ENCODE results near the gene SYNDIG1. TPM values are rescaled to one million over a fixed set of nuclear protein-coding genes. Genes with fewer than 3 reads are reported as not detected.

The SYNDIG1 gene
- total and polyA plus RNA-seq, 2 experiments from 2014 or later, result 1.7 to 2.4 TPM

DNA sequence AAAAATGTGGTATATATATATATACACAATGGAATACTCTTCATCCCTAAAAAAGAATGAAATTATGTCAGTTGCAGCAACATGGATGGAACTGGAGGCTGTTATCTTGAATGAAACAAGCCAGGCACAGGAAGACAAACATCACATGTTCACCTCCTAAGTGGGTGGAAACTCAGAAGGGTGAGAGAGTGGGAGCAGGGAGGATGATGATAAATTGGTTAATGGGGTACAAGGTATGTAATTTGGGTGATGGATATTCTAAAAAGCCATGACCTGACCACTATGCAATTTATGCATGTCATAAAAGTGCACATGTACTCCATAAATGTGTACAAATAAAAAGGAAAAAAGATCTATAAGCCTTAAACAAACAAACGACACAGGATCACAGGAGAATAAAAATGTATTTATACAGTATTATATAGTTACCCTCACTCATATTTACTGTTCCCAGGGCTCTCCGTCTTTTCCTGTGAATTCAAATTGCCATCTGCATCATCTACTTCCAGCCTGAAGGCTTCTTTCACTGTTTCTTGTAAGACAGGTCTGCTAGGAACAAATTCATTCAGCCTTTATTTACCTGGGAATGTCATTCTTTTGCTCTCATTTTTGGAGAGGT, 89.8 kb downstream of the SYNDIG1 start:
- TF ChIP-seq, protein P1, sequence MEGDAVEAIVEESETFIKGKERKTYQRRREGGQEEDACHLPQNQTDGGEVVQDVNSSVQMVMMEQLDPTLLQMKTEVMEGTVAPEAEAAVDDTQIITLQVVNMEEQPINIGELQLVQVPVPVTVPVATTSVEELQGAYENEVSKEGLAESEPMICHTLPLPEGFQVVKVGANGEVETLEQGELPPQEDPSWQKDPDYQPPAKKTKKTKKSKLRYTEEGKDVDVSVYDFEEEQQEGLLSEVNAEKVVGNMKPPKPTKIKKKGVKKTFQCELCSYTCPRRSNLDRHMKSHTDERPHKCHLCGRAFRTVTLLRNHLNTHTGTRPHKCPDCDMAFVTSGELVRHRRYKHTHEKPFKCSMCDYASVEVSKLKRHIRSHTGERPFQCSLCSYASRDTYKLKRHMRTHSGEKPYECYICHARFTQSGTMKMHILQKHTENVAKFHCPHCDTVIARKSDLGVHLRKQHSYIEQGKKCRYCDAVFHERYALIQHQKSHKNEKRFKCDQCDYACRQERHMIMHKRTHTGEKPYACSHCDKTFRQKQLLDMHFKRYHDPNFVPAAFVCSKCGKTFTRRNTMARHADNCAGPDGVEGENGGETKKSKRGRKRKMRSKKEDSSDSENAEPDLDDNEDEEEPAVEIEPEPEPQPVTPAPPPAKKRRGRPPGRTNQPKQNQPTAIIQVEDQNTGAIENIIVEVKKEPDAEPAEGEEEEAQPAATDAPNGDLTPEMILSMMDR (IDR thresholded peaks at IDR 0.05; ENCODE audit: low read depth, low read length), result no peak
- H3K27me3 ChIP-seq, result no peaks in the 10 kb centered on the region
- no peak for DNase-seq (ENCODE audit: low read depth in 1 of 2, low spot score in 1 of 2)
- no peaks in the 10 kb centered on the region for H3K4me1 ChIP-seq (ENCODE audit: low read depth)
- H3K4me3 ChIP-seq, result no peak overlapping the region
- H3K9me3 ChIP-seq (ENCODE audit: low read depth), result no peaks in the 10 kb centered on the region
- no peaks in the 10 kb centered on the region for H3K36me3 ChIP-seq
- no peak overlapping the region for H3K27ac ChIP-seq

DNA sequence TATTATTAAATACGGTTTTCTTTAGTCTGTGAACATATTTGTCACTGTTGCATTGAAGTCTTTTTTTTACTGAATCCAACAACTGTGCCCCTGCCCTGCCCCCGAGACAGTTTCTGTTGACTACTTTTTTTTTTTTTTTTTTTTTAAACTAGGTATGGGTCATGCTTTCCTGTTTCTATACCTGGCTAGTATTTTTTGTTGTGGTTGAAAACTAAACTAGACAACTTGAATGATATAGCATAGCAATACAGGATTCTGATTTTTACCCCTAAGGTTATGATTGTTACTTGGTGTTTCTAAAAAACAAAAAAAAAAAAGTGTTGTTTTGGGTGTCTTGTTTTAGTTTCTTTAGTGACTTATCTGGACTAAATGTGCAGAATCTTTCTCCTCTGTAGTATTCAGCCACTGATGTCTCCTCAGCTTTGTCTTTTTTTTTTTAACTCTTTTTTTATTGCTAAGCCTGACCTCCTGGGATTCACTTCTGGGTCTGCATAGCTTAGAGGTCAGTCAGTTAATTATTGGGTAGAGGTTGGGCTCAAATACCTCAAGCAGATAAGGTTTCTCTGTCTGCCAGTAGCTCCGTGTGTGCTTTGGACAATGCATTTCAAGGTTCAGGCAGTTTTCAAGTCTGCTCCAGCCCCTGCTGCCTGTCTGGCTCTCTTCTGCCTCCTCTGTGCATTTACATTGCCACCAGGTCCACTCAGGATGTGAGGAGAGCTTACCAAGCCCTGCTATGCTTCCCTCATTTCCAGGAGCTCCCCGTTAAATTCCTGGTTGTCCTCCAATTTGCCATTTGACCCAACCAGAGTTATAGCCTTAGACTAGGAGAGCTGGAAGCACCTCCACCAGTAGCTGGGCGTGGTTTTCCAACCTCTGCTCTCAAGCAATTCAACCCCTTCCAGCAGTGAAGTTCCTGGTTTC, 91.4 kb downstream of the SYNDIG1 start:
- no peaks in the 10 kb centered on the region for H3K9me3 ChIP-seq (ENCODE audit: low read depth)
- TF ChIP-seq, protein P1 (IDR thresholded peaks at IDR 0.05; ENCODE audit: low read depth, low read length), result no peak
- no peaks in the 10 kb centered on the region for H3K4me1 ChIP-seq (ENCODE audit: low read depth)
- no peak for DNase-seq (ENCODE audit: low read depth in 1 of 2, low spot score in 1 of 2)
- no peaks in the 10 kb centered on the region for H3K36me3 ChIP-seq
- no peak overlapping the region for H3K4me3 ChIP-seq
- no peaks in the 10 kb centered on the region for H3K27me3 ChIP-seq
- H3K27ac ChIP-seq, result no peak overlapping the region

DNA sequence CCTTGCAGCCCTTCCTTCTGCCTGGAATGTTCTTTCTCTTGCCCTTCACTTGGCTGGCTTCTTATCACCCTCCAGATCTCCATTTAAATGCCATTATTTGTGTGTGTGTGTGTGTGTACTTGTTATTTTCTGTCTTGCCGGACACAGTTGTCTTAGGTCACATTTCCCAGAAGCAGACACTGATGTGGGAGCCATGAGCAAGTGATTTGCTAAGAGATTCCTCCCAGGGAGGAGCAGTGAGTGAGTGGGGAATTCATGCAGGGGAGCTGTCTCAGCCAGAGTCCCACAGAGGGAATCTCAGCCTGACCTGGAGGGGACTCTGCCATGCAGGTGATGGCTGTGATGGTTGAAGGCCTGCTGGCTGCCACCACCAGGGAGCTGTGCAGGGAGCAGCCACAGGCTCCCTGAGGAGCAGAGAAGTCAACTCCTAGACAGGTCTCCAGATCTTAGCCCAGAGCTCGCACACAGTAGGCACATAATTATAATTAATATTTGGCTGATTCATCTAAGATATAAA, 96.5 kb downstream of the SYNDIG1 start:
- no peaks in the 10 kb centered on the region for H3K9me3 ChIP-seq (ENCODE audit: low read depth)
- no peak overlapping the region for H3K27ac ChIP-seq
- H3K36me3 ChIP-seq, result no peaks in the 10 kb centered on the region
- H3K4me1 ChIP-seq (ENCODE audit: low read depth), result no peaks in the 10 kb centered on the region
- TF ChIP-seq, protein P1 (IDR thresholded peaks at IDR 0.05; ENCODE audit: low read depth, low read length), result no peak
- no peak for DNase-seq (ENCODE audit: low read depth in 1 of 2, low spot score in 1 of 2)
- H3K27me3 ChIP-seq, result no peaks in the 10 kb centered on the region
- no peak overlapping the region for H3K4me3 ChIP-seq

DNA sequence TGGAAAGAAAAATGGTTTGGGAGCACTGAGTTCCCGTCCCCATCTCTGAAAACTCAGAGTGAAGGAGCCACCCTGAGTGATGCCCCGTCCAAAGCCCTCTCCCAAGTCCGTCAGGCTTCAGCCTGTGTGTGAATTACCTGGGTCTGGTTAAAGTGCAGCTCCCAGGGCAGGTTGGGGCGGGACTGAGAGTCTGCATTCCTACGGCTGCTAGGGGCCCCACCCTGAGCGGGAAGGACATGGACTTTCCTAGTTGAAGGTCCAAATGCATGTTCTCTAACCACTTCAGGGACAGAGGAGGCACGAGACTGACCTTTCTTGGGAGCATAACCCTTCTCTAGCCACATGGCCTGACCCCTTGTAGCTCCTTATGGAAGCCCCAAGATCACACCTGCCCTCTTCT, 97.2 kb downstream of the SYNDIG1 start:
- H3K36me3 ChIP-seq, result no peaks in the 10 kb centered on the region
- H3K4me1 ChIP-seq (ENCODE audit: low read depth), result no peaks in the 10 kb centered on the region
- no peaks in the 10 kb centered on the region for H3K27me3 ChIP-seq
- H3K9me3 ChIP-seq (ENCODE audit: low read depth), result no peaks in the 10 kb centered on the region
- H3K4me3 ChIP-seq, result no peak overlapping the region
- DNase-seq (ENCODE audit: low read depth in 1 of 2, low spot score in 1 of 2), result no peak
- TF ChIP-seq, protein P1 (IDR thresholded peaks at IDR 0.05; ENCODE audit: low read depth, low read length), result no peak
- no peak overlapping the region for H3K27ac ChIP-seq

DNA sequence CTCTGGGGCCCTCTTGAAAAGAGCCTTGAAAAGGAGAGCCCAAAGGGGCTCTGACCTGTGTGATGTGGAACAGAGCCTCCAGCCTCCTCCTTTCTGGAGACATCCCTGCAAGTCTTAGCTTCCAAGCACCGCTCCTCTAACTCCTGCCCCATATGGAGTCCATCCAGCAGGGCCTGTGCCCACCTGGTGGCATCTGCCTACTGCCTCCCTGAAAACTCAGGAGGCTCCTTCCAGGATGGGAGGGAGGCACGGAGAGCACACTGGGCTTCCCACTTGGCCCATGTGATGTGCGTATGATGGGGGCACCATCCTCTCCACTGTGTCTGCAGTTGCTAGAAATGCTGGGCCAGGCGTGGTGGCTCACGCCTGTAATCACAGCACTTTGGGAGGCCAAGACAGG, 98.1 kb downstream of the SYNDIG1 start:
- H3K4me3 ChIP-seq, result no peak overlapping the region
- TF ChIP-seq, protein P1 (IDR thresholded peaks at IDR 0.05; ENCODE audit: low read depth, low read length), result no peak
- H3K9me3 ChIP-seq (ENCODE audit: low read depth), result no peaks in the 10 kb centered on the region
- H3K27ac ChIP-seq, result no peak overlapping the region
- no peaks in the 10 kb centered on the region for H3K27me3 ChIP-seq
- H3K36me3 ChIP-seq, result no peaks in the 10 kb centered on the region
- no peaks in the 10 kb centered on the region for H3K4me1 ChIP-seq (ENCODE audit: low read depth)
- no peak for DNase-seq (ENCODE audit: low read depth in 1 of 2, low spot score in 1 of 2)

All from cardiac muscle cell (in vitro differentiated cells and primary cell).